SU-DHL-6 (cell line): ENCODE measurements around the gene KRTAP5-3.

ENCODE experiments used
- H2AFZ ChIP-seq: fragments of 200-600 bp; sonication (generic); 2 replicates; pipeline ENCODE4 v1.6.1; 2014; ENCODE audit warnings: low read depth, mild to moderate bottlenecking, moderate library complexity, mixed read lengths, antibody characterized with exemption, low read length; ENCODE audit not compliant: severe bottlenecking
- H3F3A ChIP-seq: fragments of 200-600 bp; shearing (Covaris generic); 2 replicates; pipeline ENCODE4 v1.6.0; 2016; ENCODE audit warnings: antibody characterized with exemption, mild to moderate bottlenecking; ENCODE audit not compliant: insufficient read depth
- H3K27ac ChIP-seq: fragments of 200-600 bp; sonication (generic); 2 replicates; pipeline ENCODE4 v1.5.1; 2016; ENCODE audit warnings: low read depth, mild to moderate bottlenecking, low read length, moderate library complexity, mixed read lengths
- H3K27me3 ChIP-seq: fragments of 200-600 bp; sonication (generic), shearing (Covaris generic); 2 replicates; pipeline ENCODE4 v1.6.0; 2014; ENCODE audit warnings: mild to moderate bottlenecking, low read length
- H3K36me3 ChIP-seq: fragments of 200-600 bp; sonication (generic); 2 replicates; pipeline ENCODE4 v1.6.1; 2014; ENCODE audit warnings: mild to moderate bottlenecking, low read length, mixed read lengths
- H3K4me2 ChIP-seq: fragments of 300-600, 200-600 bp; shearing (Covaris generic), sonication (generic); 2 replicates; pipeline ENCODE4 v1.6.0; 2014; ENCODE audit warnings: low read length, low read depth, mild to moderate bottlenecking; ENCODE audit not compliant: poor library complexity, severe bottlenecking
- H3K4me3 ChIP-seq: fragments of 200-600 bp; sonication (generic); 2 replicates; pipeline ENCODE4 v1.5.1; 2014; ENCODE audit warnings: antibody characterized with exemption, low read length, mild to moderate bottlenecking, mixed read lengths; ENCODE audit not compliant: insufficient read depth, poor library complexity, severe bottlenecking
- H3K79me2 ChIP-seq: fragments of 200-600 bp; sonication (generic); 2 replicates; pipeline ENCODE4 v1.6.1; 2014; ENCODE audit warnings: mild to moderate bottlenecking, low read length, moderate library complexity; ENCODE audit not compliant: insufficient read depth
- H3K9ac ChIP-seq: fragments of 200-600 bp; sonication (generic); 2 replicates; pipeline ENCODE4 v1.7.0; 2014; ENCODE audit warnings: mild to moderate bottlenecking, low read length
- H3K9me2 ChIP-seq: fragments of 200-600 bp; sonication (generic); replicated peaks from 2 replicates; pipeline ENCODE4 v1.6.1; 2014; ENCODE audit warnings: low read length; ENCODE audit not compliant: insufficient read depth
- H3K9me3 ChIP-seq: fragments of 200-600 bp; sonication (generic); 2 replicates; pipeline ENCODE4 v1.6.1; 2014; ENCODE audit warnings: low read length, mixed read lengths; ENCODE audit not compliant: insufficient read depth
- H4K20me1 ChIP-seq: fragments of 200-600 bp; sonication (generic); 2 replicates; pipeline ENCODE4 v1.6.1; 2014; ENCODE audit warnings: low read depth, mild to moderate bottlenecking, antibody characterized with exemption, low read length, moderate library complexity, mixed read lengths
- CTCF ChIP-seq: fragments of 200-600 bp; sonication (generic); IDR thresholded peaks from one replicate; pipeline ENCODE4 v1.5.1; 2017; ENCODE audit warnings: antibody characterized with exemption, mild to moderate bottlenecking, low read length, moderate library complexity; ENCODE audit not compliant: insufficient read depth, poor library complexity, severe bottlenecking
- EZH2phosphoT487 ChIP-seq: fragments of 200-600 bp; sonication (generic), shearing (Covaris generic); conservative IDR thresholded peaks from 2 replicates; pipeline ENCODE4 v1.6.1; 2018; ENCODE audit warnings: mild to moderate bottlenecking, antibody characterized with exemption, low read length, moderate library complexity, mixed read lengths

Gene KRTAP5-3

GRCh38 chr11:1567721-1568100 is 40.6 kb downstream of the KRTAP5-3 start:
- no peak for TF ChIP-seq EZH2phosphoT487
- no peak for TF ChIP-seq CTCF
- Histone ChIP-seq H3K79me2 (no peaks in the 10 kb centered on the region), H2AFZ (no peak overlapping the region), H3K9me2 (no peaks in the 10 kb centered on the region), H3K9me3 (no peaks in the 10 kb centered on the region), H3K27me3 (no peaks in the 10 kb centered on the region), H3K27ac (no peak overlapping the region), H3K36me3 (no peaks in the 10 kb centered on the region), H3K9ac (no peak overlapping the region), H3K4me2 (no peak overlapping the region), H3F3A (no peaks in the 10 kb centered on the region), H3K4me3 (no peak overlapping the region), H4K20me1 (no peaks in the 10 kb centered on the region)

GRCh38 chr11:1567052-1567720 is 41.1 kb downstream of the KRTAP5-3 start:
- no peaks in the 10 kb centered on the region for H3K9me2 ChIP-seq
- no peaks in the 10 kb centered on the region for H3K27me3 ChIP-seq
- no peak for TF ChIP-seq EZH2phosphoT487
- peak; percentile 11 for TF ChIP-seq CTCF
- no peaks in the 10 kb centered on the region for H3K36me3 ChIP-seq
- H3K4me2 ChIP-seq: no peak overlapping the region
- H3K27ac ChIP-seq: no peak overlapping the region
- H3K9ac ChIP-seq: no peak overlapping the region
- H2AFZ ChIP-seq: no peak overlapping the region
- H3K4me3 ChIP-seq: no peak overlapping the region
- H3F3A ChIP-seq: no peaks in the 10 kb centered on the region
- H4K20me1 ChIP-seq: no peaks in the 10 kb centered on the region
- no peaks in the 10 kb centered on the region for H3K79me2 ChIP-seq
- H3K9me3 ChIP-seq: no peaks in the 10 kb centered on the region

GRCh38 chr11:1566381-1567051 is 41.7 kb downstream of the KRTAP5-3 start:
- Histone ChIP-seq H3K27me3 (no peaks in the 10 kb centered on the region), H2AFZ (no peak overlapping the region), H3K4me2 (no peak overlapping the region), H3K9me3 (no peaks in the 10 kb centered on the region), H3K27ac (no peak overlapping the region), H3K36me3 (no peaks in the 10 kb centered on the region), H4K20me1 (no peaks in the 10 kb centered on the region), H3K79me2 (no peaks in the 10 kb centered on the region), H3K9me2 (no peaks in the 10 kb centered on the region), H3F3A (no peaks in the 10 kb centered on the region), H3K4me3 (no peak overlapping the region), H3K9ac (no peak overlapping the region)
- peak; percentile 77 for TF ChIP-seq CTCF
- no peak for TF ChIP-seq EZH2phosphoT487
